GM12874 (cell line): ENCODE data around the gene SPINDOC.

Experiments
- TF ChIP-seq, protein P1 (sequence below): IDR thresholded peaks from 2 replicates; pipeline ENCODE4 v1.5.1; 2011; ENCODE audit warnings: low read depth, mild to moderate bottlenecking, control low read depth, low read length, moderate library complexity; ENCODE audit not compliant: insufficient read depth

Gene SPINDOC, protein sequence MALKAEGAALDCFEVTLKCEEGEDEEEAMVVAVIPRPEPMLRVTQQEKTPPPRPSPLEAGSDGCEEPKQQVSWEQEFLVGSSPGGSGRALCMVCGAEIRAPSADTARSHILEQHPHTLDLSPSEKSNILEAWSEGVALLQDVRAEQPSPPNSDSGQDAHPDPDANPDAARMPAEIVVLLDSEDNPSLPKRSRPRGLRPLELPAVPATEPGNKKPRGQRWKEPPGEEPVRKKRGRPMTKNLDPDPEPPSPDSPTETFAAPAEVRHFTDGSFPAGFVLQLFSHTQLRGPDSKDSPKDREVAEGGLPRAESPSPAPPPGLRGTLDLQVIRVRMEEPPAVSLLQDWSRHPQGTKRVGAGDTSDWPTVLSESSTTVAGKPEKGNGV

GRCh38 chr11:63813035-63813562 lies at the start of gene SPINDOC:
TSS of gene SPINDOC (plus strand) at chr11:63813456. CDS start at chr11:63813687, 231 bp downstream.
- TF ChIP-seq, protein P1, sequence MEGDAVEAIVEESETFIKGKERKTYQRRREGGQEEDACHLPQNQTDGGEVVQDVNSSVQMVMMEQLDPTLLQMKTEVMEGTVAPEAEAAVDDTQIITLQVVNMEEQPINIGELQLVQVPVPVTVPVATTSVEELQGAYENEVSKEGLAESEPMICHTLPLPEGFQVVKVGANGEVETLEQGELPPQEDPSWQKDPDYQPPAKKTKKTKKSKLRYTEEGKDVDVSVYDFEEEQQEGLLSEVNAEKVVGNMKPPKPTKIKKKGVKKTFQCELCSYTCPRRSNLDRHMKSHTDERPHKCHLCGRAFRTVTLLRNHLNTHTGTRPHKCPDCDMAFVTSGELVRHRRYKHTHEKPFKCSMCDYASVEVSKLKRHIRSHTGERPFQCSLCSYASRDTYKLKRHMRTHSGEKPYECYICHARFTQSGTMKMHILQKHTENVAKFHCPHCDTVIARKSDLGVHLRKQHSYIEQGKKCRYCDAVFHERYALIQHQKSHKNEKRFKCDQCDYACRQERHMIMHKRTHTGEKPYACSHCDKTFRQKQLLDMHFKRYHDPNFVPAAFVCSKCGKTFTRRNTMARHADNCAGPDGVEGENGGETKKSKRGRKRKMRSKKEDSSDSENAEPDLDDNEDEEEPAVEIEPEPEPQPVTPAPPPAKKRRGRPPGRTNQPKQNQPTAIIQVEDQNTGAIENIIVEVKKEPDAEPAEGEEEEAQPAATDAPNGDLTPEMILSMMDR: no peak

DNA sequence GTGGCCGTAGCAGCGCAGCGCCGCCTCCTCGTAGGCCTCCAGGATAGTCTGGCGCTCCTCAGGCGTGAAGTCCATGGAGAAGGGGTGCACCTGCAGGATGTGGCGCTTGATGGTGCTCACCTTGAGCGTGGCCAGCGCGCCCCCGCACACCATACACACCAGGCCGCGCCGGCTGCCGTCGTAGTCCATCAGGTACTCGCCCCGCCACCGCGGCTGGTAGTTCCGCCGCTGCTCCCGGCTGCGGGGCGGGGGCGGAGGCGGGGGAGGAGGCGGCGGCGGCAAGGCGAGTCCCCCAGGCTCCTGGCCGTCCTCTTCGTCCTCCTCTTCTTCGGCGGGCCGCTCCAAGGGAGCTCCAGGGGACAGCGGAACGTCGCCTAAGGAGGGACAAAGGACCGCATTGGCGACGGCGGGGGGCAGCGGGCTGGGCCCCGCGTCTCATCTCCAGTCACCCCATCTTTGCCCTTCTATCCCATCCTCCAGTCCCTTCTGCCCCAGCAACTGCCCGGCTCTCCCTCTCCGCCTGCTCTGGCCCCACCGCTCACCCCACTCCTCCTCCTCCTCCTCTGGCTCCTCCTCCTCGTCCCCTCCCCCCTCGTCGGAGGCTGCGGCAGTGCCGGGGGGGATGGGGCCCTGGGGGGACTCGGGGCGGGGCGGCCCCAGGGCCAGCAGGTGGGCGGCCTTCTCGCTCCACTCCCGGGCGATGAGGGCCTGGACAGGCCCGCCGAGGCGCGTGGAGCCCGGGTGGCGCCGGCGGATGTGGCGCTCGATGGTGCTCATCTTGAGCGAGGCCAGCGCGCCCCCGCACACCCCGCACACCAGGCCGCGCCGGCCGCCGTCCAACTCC lies 49.5 kb upstream of the SPINDOC start:
- TF ChIP-seq, protein P1: no peak

GRCh38 chr11:63764340-63764678 lies 48.9 kb upstream of the SPINDOC start:
- TF ChIP-seq, protein P1: no peak

- TF ChIP-seq, protein P1: no peak
Observed at GRCh38 chr11:63764679-63765647, 48.3 kb upstream of the SPINDOC start.

GRCh38 chr11:63765688-63766241 lies 47.5 kb upstream of the SPINDOC start:
- TF ChIP-seq, protein P1: no peak

DNA sequence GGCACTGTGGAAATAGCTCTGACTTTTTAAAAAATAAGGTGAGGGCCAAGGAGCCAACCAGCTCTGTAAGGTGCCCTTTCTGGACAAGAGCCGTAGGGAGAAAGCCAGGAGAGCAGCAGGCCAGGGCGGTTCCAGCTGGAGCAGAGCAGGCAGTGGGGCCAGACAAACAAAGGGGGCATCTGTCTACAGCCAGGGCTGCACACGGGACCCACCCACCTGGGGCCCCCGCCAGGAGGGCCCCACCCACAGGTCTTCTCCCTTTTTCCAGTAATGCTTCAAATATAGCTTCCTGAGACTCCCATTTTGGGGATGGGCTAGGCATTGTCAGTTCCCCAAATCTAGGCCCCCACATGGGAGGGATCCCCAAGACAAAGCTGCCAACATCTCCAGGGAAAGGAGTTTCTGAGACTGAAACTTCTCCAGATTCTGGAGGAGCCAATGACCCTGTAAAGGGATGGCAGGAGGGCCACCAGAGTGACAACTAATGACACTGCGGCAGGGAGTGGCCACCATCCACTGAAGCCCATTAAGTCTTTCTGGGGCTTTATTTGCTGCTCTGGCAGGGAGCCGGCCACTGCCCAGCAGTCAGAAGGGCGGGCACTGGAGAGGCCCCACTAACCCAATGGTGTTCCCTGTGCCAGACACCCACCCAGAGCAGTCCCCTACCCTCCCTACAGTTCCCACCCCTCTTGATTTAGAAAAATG lies 46.6 kb upstream of the SPINDOC start:
- TF ChIP-seq, protein P1: no peak
